ENCODE measurements around the gene ACOX1. TPM values are rescaled to one million over a fixed set of nuclear protein-coding genes. Genes with fewer than 3 reads are reported as not detected.

Gene ACOX1
- total RNA-seq, 1 donor from 2014 or later = 66.0 TPM

DNA sequence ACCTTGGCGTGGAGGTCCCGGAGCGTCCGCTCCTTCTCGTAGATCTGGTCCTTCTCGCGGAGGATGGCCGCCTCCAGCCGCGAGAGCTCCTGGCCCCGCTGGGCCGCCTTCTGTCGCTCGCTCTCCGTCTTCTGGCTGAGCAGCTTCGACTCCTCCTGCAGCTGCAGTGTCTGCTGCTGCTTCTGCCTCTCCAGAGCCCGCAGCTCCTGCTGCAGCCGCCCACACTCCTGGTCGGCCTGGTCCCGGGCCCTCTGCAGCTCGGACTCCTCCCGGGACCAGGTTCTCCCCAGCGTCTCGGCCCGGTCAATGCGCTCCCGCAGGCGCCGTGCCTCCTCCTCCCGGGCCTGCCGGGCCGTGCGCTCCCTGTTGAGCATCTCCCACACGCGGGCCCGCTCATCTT is 29.2 kb upstream of the ACOX1 start:
- no peak for ATAC-seq

DNA sequence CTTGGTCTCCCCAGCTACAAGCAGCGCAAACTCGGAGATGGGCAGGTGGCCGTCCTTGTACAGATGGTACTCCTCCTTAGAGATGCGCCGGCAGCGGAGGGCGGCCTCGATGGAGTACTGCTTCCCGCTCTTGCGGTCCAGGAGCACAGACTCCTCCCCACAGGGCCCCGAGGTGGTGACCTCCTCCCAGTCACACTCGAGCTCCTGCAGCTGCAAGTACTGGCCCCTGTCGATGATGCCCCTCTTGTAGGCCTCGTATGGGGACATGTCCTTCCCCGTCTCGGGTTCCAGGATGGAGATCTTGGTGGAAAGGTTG is 28.8 kb upstream of the ACOX1 start:
- no peak for ATAC-seq

DNA sequence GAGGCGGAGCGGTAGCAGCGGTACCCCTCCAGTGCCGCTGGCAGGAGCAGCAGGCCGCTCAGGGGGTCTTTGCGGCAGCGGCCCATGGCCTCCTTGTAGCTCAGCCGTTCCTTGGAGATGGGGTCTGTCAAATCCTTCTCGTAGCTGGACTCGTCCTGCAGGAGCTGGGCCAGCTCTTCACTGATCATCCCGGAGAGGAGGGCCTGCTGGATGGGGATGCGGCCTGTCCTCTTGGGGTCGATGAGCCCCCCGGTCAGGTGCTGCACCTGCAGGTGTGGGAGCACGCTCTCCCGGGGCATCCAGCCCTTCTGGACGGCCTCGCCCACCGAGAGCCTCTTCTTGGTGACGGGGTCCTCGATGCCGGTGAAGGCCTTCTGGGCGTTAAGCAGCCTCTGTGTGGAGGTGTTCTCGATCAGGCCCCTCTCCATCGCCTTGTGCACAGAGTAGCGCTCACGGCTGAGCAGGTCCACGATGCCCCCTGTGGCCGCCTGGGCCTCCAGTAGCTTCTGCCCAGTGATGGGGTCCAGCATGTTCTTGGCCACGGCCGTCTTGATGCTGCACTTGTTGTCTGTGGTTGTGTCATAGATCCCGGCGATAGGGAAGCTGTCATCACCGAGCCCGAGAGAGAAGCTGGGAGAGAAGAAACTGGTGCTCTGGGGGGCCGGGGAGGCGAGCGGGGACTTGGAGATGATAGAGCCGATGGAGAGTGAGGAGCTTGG is 28.3 kb upstream of the ACOX1 start:
- no peak for ATAC-seq

DNA sequence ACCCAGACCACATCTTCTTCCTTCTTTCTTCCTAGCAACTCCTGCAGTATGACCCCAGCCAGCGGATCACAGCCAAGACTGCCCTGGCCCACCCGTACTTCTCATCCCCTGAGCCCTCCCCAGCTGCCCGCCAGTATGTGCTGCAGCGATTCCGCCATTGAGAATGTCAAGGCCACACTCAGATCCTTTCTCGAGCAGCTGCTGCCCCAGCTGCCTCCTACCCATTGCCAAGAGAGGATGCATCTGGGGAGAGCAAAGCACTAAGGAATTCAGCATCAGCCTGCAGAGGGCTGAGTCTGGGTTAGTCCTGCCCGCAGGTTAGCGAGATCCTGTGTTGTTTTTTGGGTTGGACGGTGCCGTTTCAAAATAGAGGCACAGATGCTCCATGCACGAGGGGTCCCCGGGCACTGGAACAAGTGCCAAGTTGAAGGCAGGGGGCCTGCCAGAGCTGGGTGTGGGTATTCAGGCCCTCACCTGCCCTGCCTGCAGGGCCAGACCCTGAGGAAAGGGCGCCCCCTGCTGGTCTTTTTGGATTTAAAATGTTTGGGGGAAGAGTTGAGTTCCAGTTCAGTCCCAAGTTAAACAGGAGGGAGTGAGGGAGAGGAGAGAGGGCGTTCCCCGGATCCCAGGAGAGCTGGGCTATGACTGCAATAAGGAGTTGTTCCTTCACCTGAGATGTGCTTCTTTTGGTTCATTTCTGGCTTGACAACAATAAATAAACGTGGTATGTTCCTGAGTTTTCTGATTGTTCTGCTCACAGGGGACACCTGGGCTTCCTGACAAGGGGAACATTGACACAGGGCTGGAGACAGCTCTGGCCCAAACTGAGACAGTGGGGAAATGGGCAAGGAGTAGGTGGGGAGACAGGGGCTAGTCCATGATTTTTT is 26.5 kb upstream of the ACOX1 start:
- peak; percentile 10 for ATAC-seq

DNA sequence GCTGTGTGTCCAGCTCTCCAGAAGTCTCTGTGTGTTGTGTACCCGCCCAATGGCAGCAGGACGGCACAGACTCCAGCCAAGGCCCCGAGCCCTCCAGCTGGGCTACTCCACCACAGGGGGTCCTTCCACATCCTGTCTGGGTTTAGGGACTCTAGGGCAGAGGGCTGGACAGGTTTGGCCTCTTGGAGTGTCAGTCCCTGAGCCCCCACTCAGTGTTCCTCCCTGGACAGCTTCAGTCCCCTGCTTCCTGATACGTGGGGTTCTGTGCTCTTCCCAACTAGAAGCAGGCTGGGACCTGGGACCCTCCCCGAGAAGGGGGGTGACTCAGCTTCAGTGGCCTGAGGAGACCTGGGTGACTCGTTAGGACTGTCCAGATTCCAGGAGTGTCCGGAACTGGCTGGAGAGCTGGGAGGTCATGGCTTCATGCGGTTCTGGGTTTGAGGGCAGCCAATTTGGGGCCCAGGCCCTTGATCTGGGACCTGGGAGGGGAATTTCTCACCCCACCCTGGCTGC is 25.8 kb upstream of the ACOX1 start:
- ATAC-seq = peak; percentile 2

DNA sequence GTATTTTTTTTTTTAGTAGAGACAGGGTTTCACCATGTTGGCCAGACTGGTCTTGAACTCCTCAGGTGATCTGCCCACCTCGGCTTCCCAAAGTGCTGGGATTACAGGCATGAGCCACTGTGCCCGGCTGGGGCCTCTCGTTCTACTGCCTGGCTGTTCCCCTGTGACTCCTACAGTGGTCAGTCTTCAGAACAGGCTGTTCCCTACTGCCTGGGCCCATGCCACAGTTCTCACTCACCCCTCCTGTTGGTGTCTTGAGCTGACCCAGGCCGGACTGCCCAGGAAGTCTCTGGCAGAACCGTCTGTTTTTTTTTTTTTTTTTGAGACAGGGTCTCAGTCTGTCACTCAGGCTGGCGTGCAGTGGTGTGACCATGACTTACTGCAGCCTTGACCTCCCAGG is 24.9 kb upstream of the ACOX1 start:
- no peak for ATAC-seq

DNA sequence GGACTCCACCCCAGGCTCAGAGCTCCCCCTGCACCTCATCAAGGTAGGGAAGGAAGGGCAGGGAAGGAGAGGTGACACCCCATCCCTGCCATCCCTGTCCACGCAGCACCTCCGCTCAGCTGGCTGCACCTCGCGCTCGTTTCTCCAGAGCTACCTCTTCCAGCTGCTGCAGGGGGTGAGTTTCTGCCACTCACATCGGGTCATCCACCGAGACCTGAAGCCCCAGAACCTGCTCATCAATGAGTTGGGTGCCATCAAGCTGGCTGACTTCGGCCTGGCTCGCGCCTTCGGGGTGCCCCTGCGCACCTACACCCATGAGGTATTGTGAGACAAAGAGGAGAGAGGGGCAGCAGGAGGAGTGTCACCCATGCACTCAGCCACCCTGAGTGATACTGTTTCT is 23.1 kb upstream of the ACOX1 start:
- no peak for ATAC-seq

DNA sequence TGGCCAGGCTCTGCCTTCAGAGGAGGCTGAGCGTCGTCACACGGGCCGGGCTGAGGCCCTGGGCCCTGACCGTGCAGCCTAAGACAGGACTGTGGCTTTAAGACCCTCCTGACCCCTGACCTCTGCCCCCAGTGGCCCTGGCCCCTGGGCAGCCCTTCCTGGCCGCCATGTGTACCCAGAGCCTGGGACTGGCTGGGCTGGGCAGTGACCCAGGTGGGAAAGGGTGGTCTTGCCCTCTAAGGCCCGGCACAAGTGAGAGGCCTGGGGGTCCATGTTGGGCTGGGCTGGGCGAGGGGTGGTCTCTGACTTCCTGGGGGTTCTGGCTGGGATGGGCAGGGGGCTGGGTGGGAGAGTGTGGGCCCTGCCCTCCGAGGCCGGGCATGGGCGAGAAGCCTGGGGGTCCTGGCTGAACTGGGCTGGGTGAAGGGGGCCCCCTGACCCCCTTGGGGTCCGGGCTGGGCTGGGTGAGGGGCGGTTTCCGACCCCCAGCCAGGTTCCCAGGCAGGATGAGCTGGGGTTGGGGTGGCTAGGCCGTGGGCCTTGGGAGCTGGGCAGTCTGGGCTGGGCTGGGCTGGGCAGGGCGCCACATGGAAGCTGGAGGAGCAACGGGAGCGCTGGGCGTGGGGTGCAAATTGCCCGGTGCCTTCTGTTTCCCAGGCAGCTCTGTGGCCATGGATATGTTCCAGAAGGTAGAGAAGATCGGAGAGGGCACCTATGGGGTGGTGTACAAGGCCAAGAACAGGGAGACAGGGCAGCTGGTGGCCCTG is 22.0 kb upstream of the ACOX1 start, which contains the start of gene CDK3:
CDK3 (plus strand) TSS at position 101 of the 767 bp plus-strand sequence; CDS start at position 672, 571 bp downstream.
- peak; percentile 0 for ATAC-seq

DNA sequence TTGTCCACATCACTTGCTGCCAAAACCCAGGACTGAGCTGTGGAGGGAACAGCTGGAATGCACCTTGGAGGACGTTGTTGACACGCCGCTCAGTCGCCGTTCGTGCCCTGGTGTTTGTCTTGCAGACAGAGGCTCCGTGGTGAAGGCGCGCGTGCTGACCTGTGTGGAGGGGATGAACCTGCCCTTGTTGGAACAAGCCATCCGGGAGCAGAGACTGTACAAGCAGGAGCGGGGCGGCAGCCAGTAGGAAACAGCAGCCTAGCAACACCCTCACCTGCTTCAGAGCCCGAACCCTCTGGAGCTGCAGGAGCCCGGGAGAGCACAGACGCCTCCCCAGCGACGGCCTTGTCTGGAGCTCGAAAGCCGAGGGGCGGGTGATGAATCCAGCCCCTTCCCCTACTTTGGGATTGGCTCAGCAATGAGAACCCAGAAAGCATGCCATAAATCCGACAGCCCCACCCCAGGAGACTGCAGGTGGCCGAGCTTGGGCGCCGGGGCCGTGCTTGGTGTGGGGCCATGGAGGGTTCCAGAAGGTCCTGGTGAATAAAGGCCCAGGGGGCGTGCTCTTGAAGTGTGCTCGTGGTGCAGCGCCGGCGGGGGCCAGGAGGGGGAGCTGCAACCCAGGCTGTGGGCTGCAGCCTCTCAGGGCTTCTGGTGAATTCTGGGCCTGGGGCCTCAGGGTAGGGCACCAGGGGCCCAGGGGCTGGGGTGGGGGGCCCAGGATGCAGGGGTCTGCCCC is 21.2 kb upstream of the ACOX1 start:
- ATAC-seq = peak; percentile 36

DNA sequence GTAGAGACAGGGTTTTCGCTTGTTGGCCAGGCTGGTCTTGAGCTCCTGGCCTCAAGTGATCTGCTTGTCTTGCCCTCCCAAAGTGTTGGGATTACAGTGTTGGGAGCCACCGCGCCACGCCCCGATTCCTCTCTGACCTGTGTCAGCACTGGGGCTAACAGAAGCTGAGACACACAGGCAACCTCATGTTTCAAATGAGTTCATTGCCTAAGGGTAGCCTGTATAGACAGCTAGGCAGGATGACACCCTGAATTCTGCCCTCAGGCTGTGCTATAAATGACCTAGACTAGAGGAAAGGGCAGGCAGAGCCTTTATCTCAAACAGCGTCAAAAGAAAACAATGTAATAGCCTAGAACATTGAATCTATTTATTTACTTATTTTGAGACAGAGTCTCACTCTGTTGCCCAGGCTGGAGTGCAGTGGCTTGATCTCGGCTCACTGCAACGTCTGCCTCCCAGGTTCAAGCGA is 19.4 kb upstream of the ACOX1 start:
- ATAC-seq = no peak

DNA sequence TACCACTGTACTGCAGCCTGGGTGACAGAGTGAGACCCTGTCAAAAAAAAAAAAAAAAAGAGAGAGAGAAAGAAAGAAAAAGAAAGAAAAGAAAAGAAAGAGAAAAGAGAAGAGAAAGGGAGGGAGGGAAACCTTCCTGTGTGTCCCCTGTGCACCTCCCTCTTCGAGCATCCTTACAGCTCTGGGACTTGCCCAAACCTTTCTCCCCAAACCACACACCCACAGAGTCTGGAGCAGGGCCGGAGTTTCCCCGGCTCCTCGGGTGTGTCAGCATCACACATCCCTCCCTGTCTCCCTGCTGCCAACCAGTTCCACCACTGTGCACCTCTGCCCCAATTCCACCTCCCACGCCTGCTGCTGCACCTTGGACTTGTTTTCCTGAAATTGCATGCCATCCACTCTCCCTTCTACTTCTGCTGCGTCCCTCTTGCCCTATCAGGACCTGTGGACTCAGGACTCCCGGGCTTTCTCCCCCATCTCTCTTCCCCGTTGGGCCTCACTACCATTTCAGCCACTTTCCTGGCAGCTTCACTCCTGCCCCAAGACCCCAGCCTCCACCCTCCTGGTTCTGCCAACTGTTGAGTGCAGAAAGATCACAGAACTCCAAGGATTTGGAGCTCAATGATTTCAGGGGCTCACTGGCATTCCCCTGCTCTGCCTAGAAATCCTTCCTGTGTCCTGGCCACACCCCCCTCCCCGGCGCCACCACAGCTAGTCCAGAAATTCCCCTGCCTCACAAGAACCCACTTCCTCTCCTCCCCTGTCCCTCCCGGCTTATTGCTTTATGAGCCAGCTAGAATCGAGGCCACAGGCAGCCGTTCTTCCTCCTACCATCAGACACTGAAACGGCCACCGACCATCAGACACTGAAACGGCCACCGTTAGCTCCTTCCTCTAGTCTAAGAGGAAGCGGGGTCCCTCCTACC is 18.0 kb upstream of the ACOX1 start:
- peak; percentile 89 for ATAC-seq

DNA sequence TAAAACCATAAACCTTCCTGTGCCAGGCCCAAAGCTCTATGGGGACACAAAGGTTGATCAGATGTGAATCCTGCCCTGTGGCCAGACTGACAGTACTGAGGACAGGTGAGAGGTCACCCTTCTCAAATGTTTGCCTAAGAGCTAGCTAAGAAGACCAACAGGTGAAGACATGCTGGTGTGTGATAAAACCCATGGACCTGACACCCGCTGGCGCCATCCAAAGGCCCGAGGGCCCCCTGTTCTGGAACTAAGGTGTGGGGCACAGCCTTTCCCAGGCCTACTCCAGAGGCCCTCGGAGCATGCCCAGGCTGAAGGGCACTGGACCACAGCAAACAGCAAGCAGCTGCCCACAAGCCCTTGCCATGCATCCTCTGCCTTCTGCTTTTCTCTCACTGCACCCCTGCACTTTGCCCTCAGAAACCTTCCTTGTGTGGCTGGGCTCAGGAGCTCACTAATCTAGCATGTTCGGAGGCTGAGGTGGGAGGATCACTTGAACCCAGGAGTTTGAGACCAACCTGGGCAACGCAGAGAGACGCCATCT is 16.5 kb upstream of the ACOX1 start:
- ATAC-seq = no peak

DNA sequence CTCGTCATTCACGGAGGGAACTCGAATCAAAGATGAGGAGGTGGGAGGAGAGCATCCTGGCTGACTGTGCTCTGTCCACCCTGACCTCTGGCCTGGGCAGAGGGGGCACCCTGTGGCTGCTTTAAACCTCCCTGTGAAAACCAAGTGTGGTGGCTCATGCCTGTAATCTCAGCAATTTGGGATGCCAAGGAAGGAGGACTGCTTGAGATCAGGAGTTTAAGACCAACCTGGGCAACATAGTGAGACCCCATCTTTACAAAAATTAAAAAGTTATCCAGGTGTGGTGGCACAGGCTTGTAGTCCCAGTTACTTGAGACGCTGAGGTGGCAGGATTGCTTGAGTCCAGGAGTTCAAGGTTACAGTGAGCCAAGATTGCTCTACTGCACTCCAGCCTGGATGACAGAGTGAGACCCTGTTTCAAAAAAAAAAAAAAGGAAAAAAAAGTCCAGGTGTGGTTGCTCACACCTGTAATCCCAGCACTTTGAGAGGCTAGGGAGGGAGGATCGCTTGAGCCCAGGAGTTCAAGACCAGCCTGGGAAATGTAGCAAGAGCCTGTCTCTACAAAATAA is 15.9 kb upstream of the ACOX1 start:
- no peak for ATAC-seq

DNA sequence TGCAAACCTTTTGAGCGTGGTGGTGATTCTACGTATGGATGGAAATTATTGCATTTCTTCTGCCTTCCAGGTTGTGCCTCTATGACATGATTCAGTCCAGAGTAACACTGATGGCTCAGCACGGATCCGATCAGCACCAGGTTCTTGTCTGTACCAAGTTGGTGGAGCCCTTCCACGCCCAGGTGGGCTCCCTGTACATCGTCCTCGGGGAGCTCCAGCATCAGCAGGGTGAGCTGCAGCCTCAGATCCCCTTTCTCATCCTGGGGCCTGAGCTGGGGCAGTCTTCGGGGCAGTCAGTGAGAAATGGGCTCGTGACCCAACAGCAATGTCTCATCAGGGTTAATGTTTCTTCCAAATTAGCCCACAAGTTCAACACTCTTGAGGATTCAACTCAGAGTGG is 12.4 kb upstream of the ACOX1 start:
- no peak for ATAC-seq

DNA sequence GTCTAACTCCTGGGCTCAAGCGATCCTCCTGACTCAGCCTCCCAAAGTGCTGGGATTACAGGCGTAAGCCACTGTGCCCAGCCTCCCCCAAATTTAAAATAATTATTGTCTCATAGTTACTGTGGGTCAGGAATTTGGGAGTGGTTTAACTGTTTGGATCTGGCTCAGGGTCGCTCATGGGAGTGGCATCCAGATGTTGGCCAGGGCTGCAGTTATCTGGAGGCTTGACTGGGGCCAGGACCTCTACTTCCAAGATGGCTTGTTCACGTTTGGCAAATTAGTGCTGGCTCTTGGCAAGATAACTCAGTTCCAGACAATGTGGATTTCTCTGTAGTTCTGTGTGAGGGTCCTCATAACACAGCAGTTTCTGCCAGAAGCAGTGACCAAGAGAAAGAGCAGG is 8.1 kb upstream of the ACOX1 start:
- no peak for ATAC-seq

DNA sequence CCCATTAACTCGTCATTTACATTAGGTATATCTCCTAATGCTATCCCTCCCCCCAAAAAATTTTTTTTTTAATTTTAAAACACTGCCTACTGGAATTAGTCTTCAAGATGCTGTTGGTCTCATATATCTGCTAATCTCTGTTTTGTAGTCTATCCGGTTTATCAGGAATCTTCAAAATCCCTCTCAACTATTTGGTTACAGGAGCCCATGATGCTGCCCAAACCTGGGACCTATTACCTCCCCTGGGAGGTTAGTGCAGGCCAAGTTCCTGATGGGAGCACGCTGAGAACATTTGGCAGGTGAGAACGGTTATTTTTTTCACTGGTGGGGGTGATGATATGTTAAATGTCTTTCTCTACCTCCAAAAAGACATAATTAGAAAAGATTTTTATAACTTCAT is 7.0 kb upstream of the ACOX1 start:
- no peak for ATAC-seq

DNA sequence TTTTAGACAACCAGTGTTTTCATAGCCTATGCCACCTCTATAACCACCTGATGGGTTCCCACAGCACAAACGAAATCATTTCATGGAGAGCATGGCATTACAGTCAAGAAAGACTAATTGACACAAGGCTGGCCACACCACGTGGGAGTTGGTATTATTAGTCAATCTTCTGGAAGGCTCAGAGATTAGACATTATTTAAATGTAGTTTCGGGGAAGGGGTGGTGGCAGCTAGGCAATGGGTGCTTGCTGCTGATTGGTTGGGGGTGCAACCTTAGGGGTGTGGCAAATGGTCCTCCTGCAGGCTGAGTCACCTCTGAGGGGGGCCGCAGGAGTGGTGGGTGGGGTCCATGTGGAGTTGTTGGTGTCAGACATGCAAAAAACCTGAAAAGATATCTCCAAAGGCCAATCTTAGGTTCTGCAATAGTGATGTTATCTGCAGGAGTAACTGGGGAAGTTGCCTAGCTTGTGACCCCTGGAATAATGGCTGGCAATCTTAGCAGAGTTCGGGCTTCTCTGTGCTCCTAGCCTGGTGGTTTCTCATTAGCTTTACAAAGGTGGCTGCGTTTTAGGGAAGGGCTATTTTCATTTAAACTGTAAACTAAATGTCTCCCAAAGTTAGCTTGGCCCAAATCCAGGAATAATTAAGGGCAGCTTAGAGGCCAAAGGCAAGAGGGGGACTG is 4.7 kb upstream of the ACOX1 start:
- ATAC-seq = peak; percentile 50

DNA sequence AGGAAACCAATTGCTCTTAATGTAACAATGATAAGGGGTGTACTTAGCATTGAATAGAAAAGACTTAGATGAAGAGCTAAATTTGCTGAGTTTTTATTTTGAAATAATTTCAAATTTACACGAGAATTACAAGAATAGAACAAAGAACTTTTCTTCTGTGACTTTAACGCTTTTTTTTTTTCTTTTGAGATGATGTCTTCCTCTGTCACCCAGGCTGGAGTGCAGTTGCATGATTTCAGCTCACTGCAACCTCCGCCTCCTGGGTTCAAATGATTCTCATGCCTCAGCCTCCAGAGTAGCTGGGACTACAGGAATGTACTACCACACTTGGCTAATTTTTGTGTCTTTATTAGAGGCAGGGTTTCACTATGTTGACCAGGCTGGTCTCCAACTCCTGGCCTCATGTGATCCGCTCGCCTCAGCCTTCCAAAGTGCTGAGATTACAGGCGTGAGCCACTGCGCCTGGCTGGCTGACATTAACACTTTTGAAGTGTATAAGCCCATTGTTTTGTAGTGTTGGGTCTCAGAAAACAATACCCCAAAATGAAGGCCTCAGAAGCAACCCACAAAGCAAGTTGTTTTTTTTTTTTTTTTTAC is 2.2 kb upstream of the ACOX1 start:
- ATAC-seq = no peak
